Measurements from ENCODE around the gene BRSK2. TPM values are rescaled to one million over a fixed set of nuclear protein-coding genes. Genes with fewer than 3 reads are reported as not detected.

The BRSK2 gene
- total RNA-seq, 1 donor from 2014 or later, result 1.4 TPM

GRCh38 chr11:1480555-1481482 is 91.1 kb downstream of the BRSK2 start:
- DNase-seq (ENCODE audit: low spot score), result no peak

- DNase-seq (ENCODE audit: low spot score), result no peak
Measured at GRCh38 chr11:1481483-1481825, 91.7 kb downstream of the BRSK2 start.

GRCh38 chr11:1481861-1482441 is 92.2 kb downstream of the BRSK2 start:
- DNase-seq (ENCODE audit: low spot score), result no peak

GRCh38 chr11:1482581-1483444 is 93.1 kb downstream of the BRSK2 start:
- DNase-seq (ENCODE audit: low spot score), result no peak

GRCh38 chr11:1483445-1483961 is 93.8 kb downstream of the BRSK2 start:
- no peak for DNase-seq (ENCODE audit: low spot score)

- no peak for DNase-seq (ENCODE audit: low spot score)
Measured at GRCh38 chr11:1484061-1484671, 94.4 kb downstream of the BRSK2 start.

GRCh38 chr11:1484695-1485503 is 95.2 kb downstream of the BRSK2 start:
- DNase-seq (ENCODE audit: low spot score), result no peak

GRCh38 chr11:1485504-1485885 is 95.8 kb downstream of the BRSK2 start:
- no peak for DNase-seq (ENCODE audit: low spot score)

GRCh38 chr11:1486054-1486825 is 96.5 kb downstream of the BRSK2 start, which contains the start of gene MOB2:
Gene MOB2, minus strand, starts transcription at chr11:1486779. Its CDS starts 223 bp downstream, at chr11:1486556.
- DNase-seq (ENCODE audit: low spot score), result no peak

GRCh38 chr11:1487091-1487850 is 97.5 kb downstream of the BRSK2 start:
- no peak for DNase-seq (ENCODE audit: low spot score)

- DNase-seq (ENCODE audit: low spot score), result no peak
Measured at GRCh38 chr11:1487851-1488574, 98.3 kb downstream of the BRSK2 start.

- no peak for DNase-seq (ENCODE audit: low spot score)
Measured at GRCh38 chr11:1488575-1489180, 98.9 kb downstream of the BRSK2 start.

GRCh38 chr11:1490651-1491050 is 100.9 kb downstream of the BRSK2 start:
- DNase-seq (ENCODE audit: low spot score), result no peak

- no peak for DNase-seq (ENCODE audit: low spot score)
Measured at GRCh38 chr11:1491379-1491778, 101.6 kb downstream of the BRSK2 start.

- no peak for DNase-seq (ENCODE audit: low spot score)
Measured at GRCh38 chr11:1493650-1494244, 104.0 kb downstream of the BRSK2 start.

- DNase-seq (ENCODE audit: low spot score), result no peak
Measured at GRCh38 chr11:1494650-1495049, 104.9 kb downstream of the BRSK2 start.

GRCh38 chr11:1496091-1496760 is 106.5 kb downstream of the BRSK2 start:
- DNase-seq (ENCODE audit: low spot score), result no peak

Measured in mesenteric fat pad (tissue), 1 donor.